Transverse colon (tissue), 4 donors: ENCODE results near the gene PITPNC1. TPM values are rescaled to one million over a fixed set of nuclear protein-coding genes. Genes with fewer than 3 reads are reported as not detected.

Experiments used
- DNase-seq: peaks from one replicate; pipeline ENCODE4 v3.0.0-alpha.2; 2019
- H3K27ac ChIP-seq, 4 donors: fragments of 200-600 bp; sonication (generic); 2 replicates each; pipeline ENCODE4 v1.5.1; 2016 to 2018; ENCODE audit warnings: inconsistent platforms in 4 of 4
- H3K27me3 ChIP-seq: fragments of 200-600 bp; sonication (generic); 2 replicates; pipeline ENCODE4 v1.5.1; 2017; ENCODE audit warnings: inconsistent platforms
- H3K36me3 ChIP-seq, 4 donors: fragments of 200-600 bp; sonication (generic); 2 replicates each; pipeline ENCODE4 v1.5.1; 2017 to 2019; ENCODE audit warnings: inconsistent platforms in 4 of 4
- H3K4me1 ChIP-seq, 4 donors: fragments of 200-600 bp; sonication (generic); 2 replicates each; pipeline ENCODE4 v1.5.1; 2017 to 2020; ENCODE audit warnings: inconsistent platforms in 4 of 4
- H3K4me3 ChIP-seq, 4 donors: fragments of 200-600 bp; sonication (generic); 1 replicate in 1 of 4; 2 replicates in 3 of 4; pipeline versions ENCODE4 v1.5.1 to v1.6.1; 2017 to 2019; ENCODE audit warnings: inconsistent platforms in 4 of 4
- H3K9me3 ChIP-seq, 2 donors: fragments of 200-600 bp; sonication (generic); 2 replicates each; pipeline ENCODE4 v1.5.1; 2017 to 2019; ENCODE audit warnings: inconsistent platforms in 2 of 2
- EP300 ChIP-seq: sonication (generic); formaldehyde crosslinking; IDR thresholded peaks from one replicate; pipeline ENCODE4 v1.6.1; 2017; ENCODE audit warnings: antibody characterized with exemption, low read depth
- POLR2A ChIP-seq: fragments of 450-650 bp; IDR thresholded peaks from one replicate; pipeline ENCODE4 v1.6.1; 2016; ENCODE audit warnings: antibody characterized with exemption, mild to moderate bottlenecking, moderate library complexity
- POLR2AphosphoS5 ChIP-seq, 3 donors: sonication (generic); formaldehyde crosslinking; IDR thresholded peaks; one replicate each; pipeline ENCODE4 v1.6.1; 2016; ENCODE audit warnings: antibody characterized with exemption in 3 of 3
- WGBS, 2 donors: methylation state at CpG; one replicate each; pipeline ENCODE4 v1.1.5; 2018; ENCODE audit warnings: low coverage in 1 of 2; 5-methylcytosine and 5-hydroxymethylcytosine counted together
- in situ Hi-C, 4 donors: fragments of 200-750 bp; cut with MboI; loops; one replicate each; pipeline versions ENCODE4 v1.15.0 to v1.15.1; 2017; ENCODE audit warnings: low sequenced_read_pairs in 3 of 4, low pct_ligation_motif_present in 1 of 4, low pct_unique_long_range_greater_than_20kb in 1 of 4
- intact Hi-C: fragments of 100-400 bp; cut with DNase I; formaldehyde crosslinking; loops from one replicate; pipeline ENCODE4 v1.15.1; 2023; ENCODE audit warnings: low total_unique reads
- total RNA-seq, 4 donors: library from RNA; depleted of rRNA; stranded (reverse); fragments of >200 nt; gene quantifications; one replicate each; pipeline ENCODE4 v1.1.0, GENCODE V29; 2016
- TF ChIP-seq, protein P1 (sequence below), 5 experiments: fragments of 200-600 bp in 3 of 5; fragments of 450-650 bp in 2 of 5; sonication (generic) in 3 of 5; IDR thresholded peaks; 1 replicate in 2 of 5; 2 replicates in 3 of 5; pipeline ENCODE4 v1.5.1; 2016 to 2017; ENCODE audit warnings: antibody characterized with exemption in 5 of 5, inconsistent platforms in 3 of 5, mild to moderate bottlenecking in 2 of 5, moderate library complexity in 1 of 5

Gene PITPNC1
- total RNA-seq, 4 donors from 2014 or later = 1.6 to 10.3 (median 4.0) TPM

DNA sequence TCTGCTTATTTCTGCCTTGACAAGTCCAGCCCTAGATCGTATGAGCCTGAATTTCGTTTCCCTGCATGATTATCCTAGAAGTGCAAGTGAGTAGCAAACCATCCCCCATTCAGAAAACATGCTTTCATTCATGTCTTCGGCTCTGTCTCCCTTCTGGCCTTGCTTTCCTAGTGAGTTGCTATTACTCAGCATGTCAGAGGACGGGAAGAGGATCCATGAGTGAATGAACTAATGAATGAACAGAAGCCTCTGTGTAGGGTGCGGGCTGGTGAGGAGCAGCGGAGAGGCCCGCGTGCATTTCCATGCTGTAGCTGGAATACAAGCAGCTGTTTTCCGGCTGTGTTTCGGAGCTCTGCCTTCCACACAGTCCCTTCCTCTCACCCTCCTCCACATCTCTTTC is 184.9 kb downstream of the PITPNC1 start:
- TF ChIP-seq EP300 = no peak
- no peak for TF ChIP-seq POLR2AphosphoS5 (IDR thresholded peaks at IDR 0.05)
- TF ChIP-seq, protein P1, sequence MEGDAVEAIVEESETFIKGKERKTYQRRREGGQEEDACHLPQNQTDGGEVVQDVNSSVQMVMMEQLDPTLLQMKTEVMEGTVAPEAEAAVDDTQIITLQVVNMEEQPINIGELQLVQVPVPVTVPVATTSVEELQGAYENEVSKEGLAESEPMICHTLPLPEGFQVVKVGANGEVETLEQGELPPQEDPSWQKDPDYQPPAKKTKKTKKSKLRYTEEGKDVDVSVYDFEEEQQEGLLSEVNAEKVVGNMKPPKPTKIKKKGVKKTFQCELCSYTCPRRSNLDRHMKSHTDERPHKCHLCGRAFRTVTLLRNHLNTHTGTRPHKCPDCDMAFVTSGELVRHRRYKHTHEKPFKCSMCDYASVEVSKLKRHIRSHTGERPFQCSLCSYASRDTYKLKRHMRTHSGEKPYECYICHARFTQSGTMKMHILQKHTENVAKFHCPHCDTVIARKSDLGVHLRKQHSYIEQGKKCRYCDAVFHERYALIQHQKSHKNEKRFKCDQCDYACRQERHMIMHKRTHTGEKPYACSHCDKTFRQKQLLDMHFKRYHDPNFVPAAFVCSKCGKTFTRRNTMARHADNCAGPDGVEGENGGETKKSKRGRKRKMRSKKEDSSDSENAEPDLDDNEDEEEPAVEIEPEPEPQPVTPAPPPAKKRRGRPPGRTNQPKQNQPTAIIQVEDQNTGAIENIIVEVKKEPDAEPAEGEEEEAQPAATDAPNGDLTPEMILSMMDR (IDR thresholded peaks at IDR 0.05) = no peak
- no peak for TF ChIP-seq POLR2A
- Histone ChIP-seq H3K36me3 (no peaks in the 10 kb centered on the region), H3K4me3 (no peak overlapping the region), H3K9me3 (no peaks in the 10 kb centered on the region), H3K27ac (no peak overlapping the region), H3K4me1 (no peaks in the 10 kb centered on the region), H3K27me3 (no peaks in the 10 kb centered on the region)
- no peak for DNase-seq
- in situ Hi-C loops = no loop called here
- intact Hi-C loops = no loop called here
- WGBS, 2 donors = 72 to 87% methylated on average over 2 to 10 of the region's 10 CpGs

DNA sequence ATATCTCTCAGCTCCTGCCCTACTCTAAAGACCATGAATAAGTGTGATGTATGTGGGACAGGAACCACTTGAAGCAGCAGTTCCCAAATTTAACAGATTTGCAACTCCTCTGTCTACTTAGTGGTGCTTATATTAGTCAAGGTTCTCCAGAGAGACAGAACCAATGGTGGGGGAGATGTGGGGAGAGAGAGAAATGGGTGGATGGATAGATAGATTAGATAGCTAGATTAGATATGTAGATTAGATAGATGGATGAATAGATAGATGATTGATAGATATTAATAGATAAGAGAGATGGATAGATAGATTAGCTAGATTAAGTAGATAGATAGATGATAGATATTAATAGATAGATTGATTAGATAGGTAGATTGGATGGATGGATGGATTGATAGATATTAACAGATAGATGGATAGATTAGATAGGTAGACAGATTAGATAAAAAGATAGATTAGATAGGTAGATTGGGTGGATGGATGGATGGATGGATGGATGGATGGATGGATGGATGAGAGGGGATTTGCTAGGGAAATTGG is 186.7 kb downstream of the PITPNC1 start:
- intact Hi-C loops = no loop called here
- H3K27ac ChIP-seq = no peak overlapping the region
- no peaks in the 10 kb centered on the region for H3K4me1 ChIP-seq
- H3K36me3 ChIP-seq = no peaks in the 10 kb centered on the region
- no peaks in the 10 kb centered on the region for H3K9me3 ChIP-seq
- H3K4me3 ChIP-seq = no peak overlapping the region
- H3K27me3 ChIP-seq = no peaks in the 10 kb centered on the region
- TF ChIP-seq POLR2AphosphoS5 (IDR thresholded peaks at IDR 0.05) = no peak
- no peak for TF ChIP-seq POLR2A
- no peak for TF ChIP-seq EP300
- TF ChIP-seq, protein P1 (IDR thresholded peaks at IDR 0.05) = no peak
- in situ Hi-C loops = no loop called here
- no peak for DNase-seq

DNA sequence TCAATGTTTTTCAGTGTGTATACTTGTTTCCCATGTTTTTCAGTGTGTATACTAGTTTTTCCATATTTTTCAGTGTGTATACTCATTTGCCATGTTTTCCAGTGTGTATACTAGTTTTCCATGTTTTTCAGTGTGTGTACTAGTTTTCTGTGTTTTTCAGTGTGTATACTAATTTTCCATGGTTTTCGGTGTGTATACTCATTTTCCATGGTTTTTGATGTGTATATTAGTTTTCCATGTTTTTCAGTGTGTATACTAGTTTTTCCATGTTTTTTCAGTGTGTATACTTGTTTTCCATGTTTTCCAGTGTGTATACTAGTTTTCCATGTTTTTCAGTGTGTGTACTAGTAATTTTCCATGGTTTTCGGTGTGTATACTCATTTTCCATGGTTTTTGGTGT is 188.0 kb downstream of the PITPNC1 start:
- Histone ChIP-seq H3K4me3 (no peak overlapping the region), H3K27me3 (no peaks in the 10 kb centered on the region), H3K36me3 (no peaks in the 10 kb centered on the region), H3K9me3 (no peaks in the 10 kb centered on the region), H3K27ac (no peak overlapping the region), H3K4me1 (no peaks in the 10 kb centered on the region)
- 87 to 93% methylated on average over 2 of the region's 2 CpGs for WGBS, 2 donors
- intact Hi-C loops = no loop called here
- in situ Hi-C loops = no loop called here
- TF ChIP-seq, protein P1 (IDR thresholded peaks at IDR 0.05) = no peak
- TF ChIP-seq POLR2AphosphoS5 (IDR thresholded peaks at IDR 0.05) (no peak), POLR2A (no peak), EP300 (no peak)
- no peak for DNase-seq

DNA sequence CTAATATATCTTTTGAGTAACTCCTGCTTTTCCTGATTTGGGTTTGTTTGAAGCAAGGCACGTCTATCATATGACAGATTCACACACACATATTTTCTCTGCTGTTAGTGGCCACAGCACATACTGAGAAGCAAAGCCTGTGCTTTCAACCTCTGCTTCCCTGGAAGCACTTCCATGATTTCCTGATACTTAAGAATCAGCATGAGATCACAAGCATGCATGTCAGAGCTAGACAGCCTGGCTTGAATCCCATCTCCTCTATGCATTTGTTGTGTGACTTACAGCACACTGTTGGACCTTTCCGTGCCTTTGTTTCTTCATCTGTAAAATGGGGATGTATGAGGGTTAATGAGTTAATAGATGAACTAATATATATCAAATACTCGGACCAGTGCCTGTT is 189.6 kb downstream of the PITPNC1 start:
- Histone ChIP-seq H3K36me3 (no peaks in the 10 kb centered on the region), H3K4me1 (no peaks in the 10 kb centered on the region), H3K27ac (no peak overlapping the region), H3K4me3 (no peak overlapping the region), H3K9me3 (no peaks in the 10 kb centered on the region), H3K27me3 (no peaks in the 10 kb centered on the region)
- DNase-seq = no peak
- in situ Hi-C loops = no loop called here
- 90 to 97% methylated on average over 3 of the region's 3 CpGs for WGBS, 2 donors
- intact Hi-C loops = no loop called here
- TF ChIP-seq, protein P1 (IDR thresholded peaks at IDR 0.05) = no peak
- TF ChIP-seq EP300 (no peak), POLR2A (no peak)
